Measurements from ENCODE around the gene HAUS5.
"Not testable (repeated sequence)": the region's sequence is repeated elsewhere in the genome, so short reads cannot be mapped to it uniquely, and the experiment has no call there.

The HAUS5 gene

DNA sequence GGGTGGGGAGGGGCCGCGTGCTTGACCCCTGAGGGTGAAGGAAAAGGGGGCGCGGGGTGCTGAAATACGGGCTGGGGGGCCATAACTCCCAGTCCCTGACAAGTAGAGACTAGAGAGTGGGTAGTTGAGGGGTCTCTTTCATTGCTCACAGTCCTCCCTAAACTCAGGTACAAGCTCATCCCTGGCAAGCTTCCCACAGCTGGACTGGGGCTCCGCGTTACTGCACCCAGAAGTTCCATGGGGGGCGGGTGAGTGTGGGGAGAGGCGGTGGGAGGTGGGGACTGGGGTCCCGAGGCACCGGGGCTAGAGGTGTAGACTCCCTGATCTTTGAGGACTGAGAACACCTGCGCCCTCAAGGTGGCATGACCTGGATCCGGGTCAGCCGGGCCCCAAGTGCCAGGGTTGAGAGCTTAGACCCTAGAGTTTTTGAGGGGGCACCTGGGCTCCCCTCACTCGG is 30.3 kb downstream of the HAUS5 start:
- DNase-seq (ENCODE audit: low spot score), result peak; percentile 63

DNA sequence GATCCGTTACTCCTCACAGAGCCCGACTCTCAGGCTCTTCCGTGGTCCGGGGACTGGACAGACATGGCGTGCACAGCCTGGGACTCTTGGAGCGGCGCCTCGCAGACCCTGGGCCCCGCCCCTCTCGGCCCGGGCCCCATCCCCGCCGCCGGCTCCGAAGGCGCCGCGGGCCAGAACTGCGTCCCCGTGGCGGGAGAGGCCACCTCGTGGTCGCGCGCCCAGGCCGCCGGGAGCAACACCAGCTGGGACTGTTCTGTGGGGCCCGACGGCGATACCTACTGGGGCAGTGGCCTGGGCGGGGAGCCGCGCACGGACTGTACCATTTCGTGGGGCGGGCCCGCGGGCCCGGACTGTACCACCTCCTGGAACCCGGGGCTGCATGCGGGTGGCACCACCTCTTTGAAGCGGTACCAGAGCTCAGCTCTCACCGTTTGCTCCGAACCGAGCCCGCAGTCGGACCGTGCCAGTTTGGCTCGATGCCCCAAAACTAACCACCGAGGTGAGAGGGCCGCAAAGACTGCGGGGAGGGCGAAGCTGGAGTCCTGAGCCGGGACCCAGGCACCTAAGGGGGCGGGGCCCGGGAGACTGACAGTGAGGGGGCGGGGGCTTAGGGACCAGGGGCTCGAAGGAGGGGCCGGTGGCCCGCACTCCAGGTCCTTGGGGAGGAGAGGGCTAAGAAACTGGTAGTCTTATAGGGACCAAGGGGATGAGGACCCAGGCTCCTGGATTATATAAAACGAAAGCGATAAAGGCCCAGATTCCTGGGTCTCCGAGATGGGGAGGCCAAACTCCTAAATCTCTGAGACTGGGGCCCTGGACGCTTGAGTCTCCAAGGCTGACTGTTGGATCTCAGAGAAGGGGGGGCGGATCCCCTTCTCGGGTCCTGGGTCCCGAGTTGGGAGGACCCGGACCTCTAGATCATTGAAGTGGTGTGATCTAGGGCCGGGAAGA is 31.0 kb downstream of the HAUS5 start:
- peak; percentile 94 for DNase-seq (ENCODE audit: low spot score)

DNA sequence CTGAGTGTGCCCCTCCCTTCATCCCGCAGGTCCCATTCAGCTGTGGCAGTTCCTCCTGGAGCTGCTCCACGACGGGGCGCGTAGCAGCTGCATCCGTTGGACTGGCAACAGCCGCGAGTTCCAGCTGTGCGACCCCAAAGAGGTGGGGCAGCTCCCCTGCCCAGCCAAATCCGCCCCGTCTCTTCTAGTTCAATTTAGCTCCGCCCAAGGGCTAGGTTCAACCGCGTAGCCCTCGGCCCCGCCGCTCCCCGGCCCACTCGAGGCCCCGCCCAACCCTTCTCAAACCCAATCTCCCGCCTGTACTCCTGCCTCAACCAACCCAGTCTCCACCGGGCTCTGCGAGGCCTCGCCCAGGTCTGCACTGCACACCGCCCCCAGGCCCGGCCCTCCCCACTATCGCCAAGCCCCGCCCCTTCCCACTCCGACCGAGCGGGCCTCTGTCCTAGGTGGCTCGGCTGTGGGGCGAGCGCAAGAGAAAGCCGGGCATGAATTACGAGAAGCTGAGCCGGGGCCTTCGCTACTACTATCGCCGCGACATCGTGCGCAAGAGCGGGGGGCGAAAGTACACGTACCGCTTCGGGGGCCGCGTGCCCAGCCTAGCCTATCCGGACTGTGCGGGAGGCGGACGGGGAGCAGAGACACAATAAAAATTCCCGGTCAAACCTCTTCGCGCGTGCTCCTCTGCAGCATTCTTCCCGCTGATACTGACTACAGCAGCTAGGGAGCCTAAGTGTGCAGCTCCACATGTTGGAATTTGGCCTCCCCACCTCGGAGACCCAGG is 31.9 kb downstream of the HAUS5 start:
- DNase-seq (ENCODE audit: low spot score), result peak; percentile 96

DNA sequence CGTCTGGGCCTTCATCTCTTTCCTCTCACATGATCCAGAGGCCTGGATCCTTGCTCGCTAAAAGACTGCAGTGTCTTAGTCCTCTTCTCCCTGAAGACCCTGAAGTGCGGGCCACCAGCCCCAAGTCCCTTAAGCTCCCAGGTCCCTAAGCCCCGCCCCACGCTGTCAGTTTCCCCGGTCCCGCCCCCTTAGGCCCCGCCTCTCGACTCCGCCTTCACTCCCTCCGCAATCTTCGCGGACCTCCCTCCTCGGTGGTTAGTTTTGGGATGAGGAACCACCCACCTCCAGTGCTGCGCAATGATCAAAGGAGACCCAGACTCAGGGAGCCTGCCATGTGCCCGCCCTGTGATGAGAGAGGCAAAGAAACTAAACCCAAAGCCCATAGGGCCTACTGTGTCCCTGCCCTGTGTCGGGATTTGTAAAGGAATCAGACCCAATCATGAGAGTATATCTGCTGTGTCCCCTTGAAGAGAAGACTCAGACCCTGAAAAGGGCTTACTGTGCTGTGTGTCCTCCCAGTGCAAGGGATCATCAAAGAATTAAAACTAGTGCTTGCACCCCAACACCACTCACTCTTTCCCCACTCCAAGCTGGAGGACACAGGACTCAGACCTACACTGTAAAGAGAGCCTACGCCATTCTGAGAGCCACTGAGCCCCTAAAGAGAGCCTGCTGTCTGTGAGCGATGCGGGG is 32.6 kb downstream of the HAUS5 start:
- DNase-seq (ENCODE audit: low spot score), result peak; percentile 91

DNA sequence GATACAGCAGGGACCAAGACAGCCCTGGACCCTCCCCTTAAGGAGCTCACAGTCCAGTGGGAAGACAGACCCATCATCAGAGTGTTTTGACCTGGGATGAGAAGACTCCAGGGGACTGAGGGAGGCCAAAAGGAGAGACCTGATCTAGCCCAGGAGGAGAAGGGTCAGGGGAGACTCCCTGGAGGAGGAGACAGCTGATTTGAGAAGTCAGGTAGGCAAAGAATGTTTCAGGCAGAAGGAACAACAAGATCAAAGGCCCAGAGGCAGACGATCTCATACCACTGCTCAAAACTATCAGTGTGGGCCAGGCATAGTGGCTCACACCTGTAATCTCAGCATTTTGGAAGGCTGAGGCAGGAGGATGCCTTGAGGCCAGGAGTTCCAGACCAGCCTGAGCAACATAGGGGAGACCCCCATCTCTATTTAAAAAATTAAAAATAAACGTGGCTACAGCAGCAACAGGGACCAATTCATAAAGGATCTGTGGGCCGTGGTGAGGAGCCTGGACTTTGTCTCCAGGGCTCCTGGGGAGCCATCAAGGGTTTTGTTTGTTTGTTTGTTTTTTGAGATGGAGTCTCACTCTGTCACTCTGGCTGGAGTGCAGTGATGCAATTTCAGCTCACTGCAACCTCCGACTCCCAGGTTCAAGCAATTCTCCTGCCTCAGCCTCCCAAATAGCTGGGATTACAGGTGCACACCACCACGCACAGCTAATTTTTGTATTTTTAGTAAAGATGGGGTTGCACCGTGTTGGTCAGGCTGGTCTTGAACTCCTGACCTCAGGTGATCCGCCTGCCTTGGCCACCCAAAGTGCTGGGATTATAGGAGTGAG is 33.4 kb downstream of the HAUS5 start:
- DNase-seq (ENCODE audit: low spot score), result no peak

DNA sequence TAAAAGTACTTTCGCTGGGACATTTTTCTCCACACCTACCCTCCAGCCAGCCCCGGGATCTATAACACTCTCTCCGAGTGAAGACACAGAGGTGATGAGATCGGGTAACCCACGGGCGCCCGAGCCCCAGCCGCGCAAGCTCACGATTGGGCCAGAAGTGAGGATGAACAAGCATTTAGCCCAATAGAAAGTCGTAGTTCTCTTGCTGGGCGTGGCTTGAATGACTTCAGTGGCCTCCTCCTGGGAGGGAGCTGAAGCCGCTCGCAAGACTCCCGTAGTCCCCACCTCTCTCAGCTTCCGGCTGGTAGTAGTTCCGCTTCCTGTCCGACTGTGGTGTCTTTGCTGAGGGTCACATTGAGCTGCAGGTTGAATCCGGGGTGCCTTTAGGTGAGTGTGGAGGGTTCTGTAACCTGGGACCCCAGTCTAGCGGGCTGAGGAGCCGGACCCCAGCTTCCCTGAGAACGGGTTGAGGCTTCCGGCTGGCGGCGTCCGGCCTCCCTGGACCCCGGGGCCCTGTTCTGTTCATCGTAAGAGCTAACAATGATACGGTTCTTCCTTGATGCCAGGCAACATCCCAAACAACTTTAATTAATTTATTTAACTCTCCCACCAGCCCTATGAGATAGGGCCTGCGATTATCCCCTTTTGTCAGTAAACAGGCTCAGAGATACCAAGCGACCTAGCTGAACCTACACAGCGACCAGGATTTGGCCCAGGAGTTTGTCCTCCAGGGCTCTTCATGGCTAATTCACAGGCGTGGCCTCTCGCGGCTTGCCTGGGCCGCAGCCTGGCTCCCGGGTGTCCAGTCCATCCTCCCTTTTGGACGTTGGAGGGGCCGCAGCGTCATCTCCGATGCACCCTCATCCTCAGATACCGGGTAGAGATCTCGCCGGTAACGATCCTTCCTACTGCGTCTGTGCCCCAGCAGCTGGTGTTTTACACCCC is 35.8 kb downstream of the HAUS5 start, which contains the start of gene COX6B1:
Gene COX6B1, plus strand, starts transcription at position 307 of the 945 bp plus-strand sequence. CDS start 2,921 bp downstream, outside the sequence.
- peak; percentile 90 for DNase-seq (ENCODE audit: low spot score)

DNA sequence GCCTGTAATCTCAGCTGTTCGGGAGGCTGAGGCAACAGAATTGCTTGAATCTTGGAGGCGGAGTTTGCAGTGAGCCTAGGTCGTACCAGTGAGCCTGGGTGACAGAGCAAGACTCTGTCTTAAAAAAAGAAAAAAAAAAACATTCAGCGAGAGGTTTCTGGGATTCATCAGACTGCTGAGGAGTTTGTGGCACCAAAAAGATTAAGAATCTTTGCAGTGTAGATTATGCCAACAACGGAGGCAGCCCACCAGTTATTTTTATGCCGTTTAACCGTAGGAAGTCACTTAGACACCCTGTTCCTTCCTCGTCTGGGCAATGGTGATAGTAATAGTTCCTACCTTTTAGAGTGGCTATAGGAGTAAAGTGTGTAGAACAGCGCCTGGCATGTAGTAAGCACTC is 38.0 kb downstream of the HAUS5 start:
- no peak for DNase-seq (ENCODE audit: low spot score)

DNA sequence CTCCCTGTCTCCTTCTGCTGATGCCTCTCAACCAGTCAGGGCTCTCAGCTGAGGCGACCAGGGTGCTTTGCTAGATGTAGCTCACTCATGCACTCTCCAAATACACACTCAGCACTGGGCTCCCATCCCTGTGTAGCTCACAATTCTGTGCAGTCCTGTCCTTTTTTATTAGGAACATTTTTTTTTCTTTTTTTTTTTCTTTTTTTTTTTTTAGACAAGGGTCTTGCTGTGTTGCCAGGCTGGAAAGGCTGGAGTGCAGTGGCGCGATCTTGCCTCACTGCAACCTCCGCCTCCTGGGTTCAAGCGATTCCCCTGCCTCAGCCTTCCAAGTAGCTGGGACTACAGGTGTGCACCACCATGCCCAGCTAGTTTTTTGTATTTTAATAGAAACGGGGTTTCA is 42.3 kb downstream of the HAUS5 start:
- DNase-seq (ENCODE audit: low spot score), result not testable (repeated sequence)

DNA sequence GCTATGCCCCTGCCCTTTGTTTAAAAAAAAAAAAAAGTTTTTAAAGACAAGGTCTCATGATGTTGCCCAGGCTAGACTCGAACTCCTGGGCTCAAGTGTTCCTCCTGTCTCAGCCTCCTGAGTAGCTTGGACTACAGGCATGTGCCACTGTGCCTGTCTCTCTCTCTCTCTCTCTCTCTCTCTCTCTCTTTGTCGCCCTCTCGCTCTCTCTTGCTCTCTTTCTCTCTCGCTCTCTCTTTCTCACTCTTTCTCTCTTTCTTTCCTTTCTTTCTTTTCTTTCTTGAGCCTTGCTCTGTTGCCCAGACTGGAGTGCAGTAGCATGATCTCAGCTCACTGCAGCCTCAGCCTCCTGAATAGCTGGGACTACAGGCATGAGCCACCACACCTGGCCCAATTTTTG is 43.1 kb downstream of the HAUS5 start:
- DNase-seq (ENCODE audit: low spot score), result no peak

DNA sequence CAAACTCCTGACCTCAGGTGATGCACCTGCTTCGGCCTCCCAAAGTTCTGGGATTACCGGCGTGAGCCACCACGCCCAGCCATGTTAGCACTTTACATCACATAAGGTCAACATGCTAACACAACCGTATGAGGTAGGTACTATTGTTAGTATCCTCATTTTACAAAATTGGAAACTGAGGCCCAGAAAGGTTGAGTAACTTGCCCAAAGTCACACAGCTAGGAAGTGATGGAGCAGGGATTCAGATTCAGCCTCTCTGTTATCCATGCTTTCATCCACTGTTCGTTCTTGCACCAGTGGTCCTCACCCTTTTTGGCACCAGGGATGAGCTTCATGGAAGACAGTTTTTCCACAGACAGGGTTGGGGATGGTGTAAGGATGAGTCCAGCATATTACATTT is 44.2 kb downstream of the HAUS5 start:
- DNase-seq (ENCODE audit: low spot score), result no peak

DNA sequence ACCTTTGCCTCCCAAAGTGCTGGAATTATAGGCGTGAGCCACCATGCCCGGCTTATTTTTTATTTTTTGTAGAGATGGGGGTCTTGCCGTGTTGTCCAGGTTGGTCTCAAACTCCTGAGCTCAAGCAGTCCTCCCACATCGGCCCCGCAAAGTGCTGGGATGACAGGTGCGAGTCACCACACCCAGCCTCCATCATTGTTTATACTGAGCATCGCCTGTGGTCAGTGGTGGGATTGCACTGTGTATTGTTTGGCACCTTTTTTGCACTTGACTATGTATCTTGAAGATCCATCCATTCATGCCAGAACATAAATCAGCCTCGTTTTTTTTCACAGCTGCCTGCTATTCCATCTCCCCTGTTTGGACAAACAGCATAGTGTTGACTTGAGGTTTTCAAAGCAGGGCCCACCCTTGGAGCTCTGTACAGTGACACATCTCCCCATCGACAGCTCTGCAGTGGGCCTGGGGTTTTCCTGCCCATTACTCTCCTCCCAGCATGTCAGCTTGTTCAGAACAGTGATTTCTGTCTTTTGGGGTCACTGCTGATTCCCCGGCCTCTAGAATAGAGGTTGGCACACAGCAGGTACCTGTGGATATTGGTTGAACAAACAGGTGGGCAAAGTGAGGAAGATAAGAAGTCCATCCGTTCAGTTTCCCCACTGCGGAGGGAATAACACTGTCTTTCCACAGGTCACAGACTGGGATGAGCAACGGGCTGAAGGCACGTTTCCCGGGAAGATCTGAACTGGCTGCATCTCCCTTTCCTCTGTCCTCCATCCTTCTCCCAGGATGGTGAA is 45.6 kb downstream of the HAUS5 start:
- no peak for DNase-seq (ENCODE audit: low spot score)

DNA sequence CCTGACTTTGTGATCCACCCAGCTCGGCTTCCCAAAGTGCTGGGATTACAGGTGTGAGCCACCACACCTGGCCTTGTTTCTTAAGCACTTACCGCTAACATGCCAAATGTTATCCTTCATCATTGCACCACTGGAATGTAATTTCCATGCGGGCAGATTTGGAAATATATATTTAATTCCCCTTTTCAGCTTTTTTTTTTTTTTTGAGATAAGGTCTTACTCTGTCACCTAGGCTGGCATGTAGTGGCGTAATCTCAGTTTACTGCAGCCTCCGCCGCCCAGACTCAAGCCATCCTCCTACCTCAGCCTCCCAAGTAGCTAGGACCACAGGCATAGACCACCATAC is 49.4 kb downstream of the HAUS5 start:
- DNase-seq (ENCODE audit: low spot score), result no peak

DNA sequence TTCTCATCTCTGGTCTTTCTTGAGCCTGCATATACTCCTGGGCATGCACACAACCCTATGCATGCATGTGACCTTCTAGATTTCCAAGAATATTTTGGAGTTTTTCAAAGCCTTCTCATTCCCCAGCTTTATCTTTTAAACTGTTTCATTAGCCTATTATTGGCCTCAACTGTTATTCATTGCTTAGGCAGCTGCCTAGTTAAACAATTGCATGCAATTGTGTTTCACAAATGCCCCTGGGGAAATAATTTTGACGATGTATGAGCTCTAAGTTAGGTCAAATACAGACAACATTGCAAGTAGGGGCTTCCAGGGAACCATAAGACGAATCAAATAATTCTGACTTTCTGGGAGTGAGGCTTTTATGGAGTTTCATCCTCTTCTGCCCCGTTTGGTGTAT is 51.4 kb downstream of the HAUS5 start:
- DNase-seq (ENCODE audit: low spot score), result no peak

DNA sequence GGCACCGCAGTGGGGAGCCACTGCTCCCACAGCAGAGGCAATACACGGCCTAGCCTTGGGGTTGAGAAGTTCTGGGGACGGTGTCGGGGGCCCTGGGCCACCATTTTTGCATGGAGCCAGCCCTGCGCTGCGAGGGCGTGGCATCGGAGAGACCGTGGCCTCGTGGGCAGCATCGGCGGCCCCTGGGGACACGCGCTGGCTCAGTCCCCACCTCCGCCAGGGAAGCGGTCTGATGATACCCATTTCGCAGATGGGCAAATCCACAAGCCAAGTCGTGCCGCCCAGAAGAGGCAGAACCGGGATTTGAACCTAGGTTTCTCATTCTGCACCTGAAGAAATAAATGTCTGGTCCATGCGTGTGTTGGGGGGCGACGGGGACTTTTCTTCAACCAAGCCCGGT is 52.6 kb downstream of the HAUS5 start:
- DNase-seq (ENCODE audit: low spot score), result no peak

DNA sequence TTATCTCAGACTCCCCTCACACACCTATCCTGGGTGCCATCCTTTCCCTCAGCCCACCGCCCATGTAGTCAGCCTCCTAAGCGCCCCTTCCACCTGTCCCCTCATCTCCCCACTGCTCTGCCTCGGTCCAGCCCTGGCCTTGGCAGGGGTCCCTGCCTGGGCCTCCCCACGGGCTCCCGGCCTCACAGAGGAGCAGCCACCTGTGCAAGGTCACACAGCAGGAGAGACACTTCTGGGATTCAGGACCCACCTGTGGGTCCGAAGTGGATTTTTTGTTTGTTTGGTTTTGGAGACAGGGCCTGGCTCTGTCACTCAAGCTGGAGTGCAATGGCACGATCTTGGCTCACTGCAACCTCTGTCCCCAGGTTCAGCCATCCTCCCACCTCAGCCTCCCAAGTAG is 53.1 kb downstream of the HAUS5 start:
- no peak for DNase-seq (ENCODE audit: low spot score)

DNA sequence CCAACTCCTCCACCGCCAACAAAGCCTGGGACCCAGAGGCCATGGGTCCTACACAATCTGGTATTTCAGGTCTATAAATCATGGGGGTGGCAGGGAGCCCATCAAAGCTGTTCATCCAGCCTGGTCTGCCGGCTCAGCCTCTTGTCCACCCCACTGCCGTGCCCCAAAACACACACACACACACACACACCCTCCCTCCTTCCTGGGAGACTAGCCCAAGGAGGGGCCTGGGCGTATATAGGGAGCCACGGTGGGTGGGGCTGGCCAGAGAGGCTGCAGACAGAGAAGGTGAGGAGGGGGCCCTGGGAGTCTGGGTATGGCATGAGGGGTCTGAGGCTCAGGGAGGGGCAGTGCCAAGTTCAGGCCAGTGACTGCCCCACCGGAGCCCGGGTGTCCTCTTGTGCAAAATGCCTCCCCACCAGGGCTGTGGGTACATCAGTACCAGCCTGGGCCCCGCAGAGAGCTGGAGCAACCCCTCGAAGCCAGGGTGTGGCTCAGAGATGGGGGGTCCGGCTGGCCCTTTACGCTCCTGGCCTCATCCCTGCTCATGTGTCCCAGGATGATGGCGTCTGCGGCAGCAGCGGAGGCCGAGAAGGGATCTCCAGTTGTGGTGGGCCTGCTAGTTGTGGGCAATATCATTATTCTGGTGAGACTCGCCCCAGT is 53.8 kb downstream of the HAUS5 start, which contains the start of gene UPK1A:
Gene UPK1A, plus strand, starts transcription at position 267 of the 663 bp plus-strand sequence. Its CDS starts 296 bp downstream, at position 563.
- no peak for DNase-seq (ENCODE audit: low spot score)

DNA sequence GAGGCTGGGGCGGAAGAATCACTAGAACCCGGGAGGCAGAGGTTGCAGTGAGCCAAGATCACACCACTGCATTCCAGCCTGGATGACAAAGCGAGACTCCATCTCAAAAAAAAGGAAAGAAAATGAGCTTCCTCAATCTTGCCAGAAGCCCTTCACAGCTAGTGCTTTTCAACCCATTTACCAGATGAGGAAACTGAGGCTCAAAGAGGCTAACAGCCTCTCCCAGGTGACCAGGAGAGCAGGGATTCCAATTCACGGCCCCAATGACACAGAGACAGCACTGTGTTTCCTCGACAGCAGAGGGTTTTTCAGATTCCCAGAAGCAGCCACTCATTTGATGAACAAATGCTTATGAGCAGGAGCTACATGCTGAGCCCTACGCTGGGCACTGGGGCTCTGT is 57.0 kb downstream of the HAUS5 start:
- DNase-seq (ENCODE audit: low spot score), result no peak

DNA sequence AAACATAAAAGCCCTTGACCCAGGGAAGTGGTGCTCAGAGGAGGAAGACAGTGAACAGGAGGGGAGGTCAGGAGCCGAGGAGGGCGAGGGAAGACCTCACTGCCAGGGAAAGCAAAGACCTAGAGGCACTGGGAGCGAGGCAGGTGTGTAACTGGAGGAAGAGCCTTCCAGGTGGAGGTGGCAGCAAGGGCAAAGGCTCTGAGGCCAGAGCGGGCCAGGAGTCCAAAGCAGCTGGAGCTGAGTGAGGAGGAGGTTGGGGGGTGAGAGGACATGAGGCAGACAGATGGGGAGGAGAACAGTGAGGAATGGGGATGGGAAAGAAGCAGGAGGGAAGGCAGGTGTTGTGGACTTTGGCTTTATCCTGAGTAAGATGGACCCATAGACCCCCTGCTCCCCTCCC is 57.4 kb downstream of the HAUS5 start:
- DNase-seq (ENCODE audit: low spot score), result no peak

DNA sequence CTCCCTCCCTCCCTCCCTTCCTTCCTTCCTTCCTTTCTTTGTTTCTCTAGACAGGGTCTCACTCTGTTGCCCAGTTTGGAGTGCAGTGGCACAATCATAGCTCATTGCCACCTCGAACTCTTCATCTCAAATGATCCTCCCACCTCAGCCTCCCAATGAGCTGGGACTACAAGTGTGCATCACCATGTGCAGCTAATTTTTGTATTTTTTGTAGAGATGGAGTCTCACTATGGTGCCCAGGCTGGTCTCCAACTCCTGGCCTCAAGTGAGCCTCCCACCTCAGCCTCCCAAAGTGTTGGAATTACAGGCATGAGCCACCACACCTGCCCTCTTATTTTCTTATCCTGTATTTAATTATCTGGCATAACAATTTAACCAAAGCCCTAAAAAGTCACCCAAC is 58.2 kb downstream of the HAUS5 start:
- DNase-seq (ENCODE audit: low spot score), result no peak

All from ecto neural progenitor cell (in vitro differentiated cells).